Measurements from ENCODE around the gene TXN2.

TXN2 gene

DNA sequence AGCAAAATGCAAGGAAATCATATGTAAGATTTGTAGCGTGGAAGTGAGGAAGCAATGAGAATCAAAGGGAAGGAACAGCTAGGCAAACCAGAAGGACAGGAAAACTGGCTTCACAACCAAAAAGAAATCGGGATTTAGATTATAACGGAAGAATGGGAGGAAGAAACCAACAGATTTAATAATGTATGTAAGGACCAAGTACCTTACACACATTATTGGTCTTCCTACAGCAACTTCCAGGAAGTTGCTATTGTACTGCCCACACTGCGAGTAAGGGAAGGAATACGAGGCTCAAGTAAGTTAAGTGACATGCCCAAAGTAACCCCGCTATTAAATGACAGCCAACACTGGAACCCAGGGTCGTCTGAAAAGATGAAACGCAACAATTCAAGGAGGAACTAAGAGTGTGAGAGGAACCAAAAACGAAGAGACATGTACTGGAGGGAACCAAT is 473 bp downstream of the TXN2 start:
- no peak for DNase-seq (ENCODE audit: low read depth)
- peak overlapping the region; percentile 79 for H3K4me3 ChIP-seq (ENCODE audit: low read depth, low read length)
- TF ChIP-seq, protein P1, sequence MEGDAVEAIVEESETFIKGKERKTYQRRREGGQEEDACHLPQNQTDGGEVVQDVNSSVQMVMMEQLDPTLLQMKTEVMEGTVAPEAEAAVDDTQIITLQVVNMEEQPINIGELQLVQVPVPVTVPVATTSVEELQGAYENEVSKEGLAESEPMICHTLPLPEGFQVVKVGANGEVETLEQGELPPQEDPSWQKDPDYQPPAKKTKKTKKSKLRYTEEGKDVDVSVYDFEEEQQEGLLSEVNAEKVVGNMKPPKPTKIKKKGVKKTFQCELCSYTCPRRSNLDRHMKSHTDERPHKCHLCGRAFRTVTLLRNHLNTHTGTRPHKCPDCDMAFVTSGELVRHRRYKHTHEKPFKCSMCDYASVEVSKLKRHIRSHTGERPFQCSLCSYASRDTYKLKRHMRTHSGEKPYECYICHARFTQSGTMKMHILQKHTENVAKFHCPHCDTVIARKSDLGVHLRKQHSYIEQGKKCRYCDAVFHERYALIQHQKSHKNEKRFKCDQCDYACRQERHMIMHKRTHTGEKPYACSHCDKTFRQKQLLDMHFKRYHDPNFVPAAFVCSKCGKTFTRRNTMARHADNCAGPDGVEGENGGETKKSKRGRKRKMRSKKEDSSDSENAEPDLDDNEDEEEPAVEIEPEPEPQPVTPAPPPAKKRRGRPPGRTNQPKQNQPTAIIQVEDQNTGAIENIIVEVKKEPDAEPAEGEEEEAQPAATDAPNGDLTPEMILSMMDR (IDR thresholded peaks at IDR 0.05; ENCODE audit: control insufficient read depth, extremely low read depth, insufficient read depth) = no peak

DNA sequence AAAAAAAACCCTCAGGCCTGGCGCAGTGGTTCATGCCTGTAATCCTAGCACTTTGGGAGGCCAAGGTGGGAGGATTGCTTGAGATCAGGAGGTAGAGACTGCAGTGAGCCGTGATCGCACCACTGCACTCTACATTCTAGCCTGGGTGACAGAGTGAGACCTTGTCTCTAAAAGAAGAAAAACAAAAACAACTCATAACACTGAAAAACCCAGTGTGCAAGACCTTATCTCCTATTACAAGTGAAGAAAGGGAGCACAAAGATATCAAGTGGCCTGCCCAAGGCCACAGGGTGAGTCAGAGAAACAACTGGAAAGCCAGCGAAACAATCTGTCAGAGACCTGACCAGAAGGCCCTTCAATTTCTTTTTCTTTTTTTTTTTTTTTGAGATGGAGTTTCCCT is 2.5 kb downstream of the TXN2 start:
- no peak overlapping the region for H3K4me3 ChIP-seq (ENCODE audit: low read depth, low read length)

DNA sequence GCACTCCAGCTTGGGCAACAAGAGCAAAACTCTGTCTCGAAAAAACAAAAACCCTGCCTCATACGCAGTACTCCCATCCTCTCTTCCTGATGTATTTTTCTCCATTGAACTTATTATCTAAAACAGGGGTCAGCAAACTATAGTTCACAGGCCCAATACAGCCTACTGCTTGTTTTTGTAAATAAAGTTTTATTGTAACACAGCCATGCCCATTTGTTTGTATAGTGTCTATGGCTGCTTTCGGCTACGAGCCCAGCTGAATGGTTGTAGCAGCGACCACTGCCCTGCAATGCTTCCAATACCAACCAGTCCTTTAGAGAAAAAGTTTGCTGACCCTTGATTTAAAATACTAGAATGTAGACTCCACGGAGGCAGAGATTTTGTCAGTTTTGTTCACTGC is 6.1 kb downstream of the TXN2 start:
- H3K4me3 ChIP-seq (ENCODE audit: low read depth, low read length) = no peak overlapping the region
- TF ChIP-seq, protein P1 (IDR thresholded peaks at IDR 0.05; ENCODE audit: control insufficient read depth, extremely low read depth, insufficient read depth) = no peak
- DNase-seq (ENCODE audit: low read depth) = no peak

More for the DNA sequence above, 2.5 kb downstream of the TXN2 start:
- TF ChIP-seq, protein P1 (IDR thresholded peaks at IDR 0.05; ENCODE audit: control insufficient read depth, extremely low read depth, insufficient read depth) = no peak
- DNase-seq (ENCODE audit: low read depth) = no peak

DNA sequence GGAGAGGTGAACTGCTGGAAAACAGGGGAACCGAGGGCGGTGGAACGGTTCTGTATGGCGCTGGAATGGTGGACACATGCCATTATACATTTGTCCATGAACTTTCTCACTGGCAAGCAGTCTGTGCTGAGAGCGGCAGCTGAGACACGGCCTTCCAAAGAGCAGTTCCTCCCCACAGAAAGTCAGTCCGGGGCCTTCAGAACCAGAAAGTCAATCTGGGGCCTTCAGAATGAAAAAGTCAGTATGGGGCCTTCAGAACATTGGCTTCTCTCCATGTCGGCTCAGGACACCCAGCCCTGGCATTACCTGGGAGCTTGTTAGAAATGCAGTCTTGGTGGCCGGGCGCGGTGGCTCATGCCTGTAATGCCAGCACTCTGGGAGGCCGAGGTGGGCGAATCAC is 8.8 kb downstream of the TXN2 start:
- DNase-seq (ENCODE audit: low read depth) = no peak
- TF ChIP-seq, protein P1 (IDR thresholded peaks at IDR 0.05; ENCODE audit: control insufficient read depth, extremely low read depth, insufficient read depth) = no peak

DNA sequence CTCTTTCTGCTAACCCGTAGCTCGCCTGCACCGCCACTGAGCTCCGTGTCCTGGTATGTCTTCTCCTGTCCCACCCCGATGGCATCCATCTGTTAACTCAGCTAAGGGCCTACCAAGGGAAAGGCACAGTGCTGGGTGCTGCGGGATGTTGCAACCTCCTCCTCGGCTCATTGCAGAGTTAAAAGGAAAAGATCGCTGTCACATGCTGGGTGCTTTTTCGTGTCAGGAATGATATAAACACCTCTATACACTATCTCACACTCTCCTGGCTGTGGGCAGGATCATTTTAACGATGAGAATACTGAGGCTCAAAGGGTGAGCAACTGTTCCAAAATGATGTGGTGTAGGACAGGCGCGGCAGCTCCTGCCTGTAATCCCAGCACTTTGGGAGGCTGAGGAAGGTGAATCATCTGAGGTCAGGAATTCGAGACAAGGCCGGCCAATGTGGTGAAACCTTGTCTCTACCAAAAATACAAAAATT is 10.1 kb downstream of the TXN2 start:
- TF ChIP-seq, protein P1 (IDR thresholded peaks at IDR 0.05; ENCODE audit: control insufficient read depth, extremely low read depth, insufficient read depth) = no peak
- no peak overlapping the region for H3K4me3 ChIP-seq (ENCODE audit: low read depth, low read length)
- DNase-seq (ENCODE audit: low read depth) = no peak

More for the DNA sequence above, 8.8 kb downstream of the TXN2 start:
- no peak overlapping the region for H3K4me3 ChIP-seq (ENCODE audit: low read depth, low read length)

DNA sequence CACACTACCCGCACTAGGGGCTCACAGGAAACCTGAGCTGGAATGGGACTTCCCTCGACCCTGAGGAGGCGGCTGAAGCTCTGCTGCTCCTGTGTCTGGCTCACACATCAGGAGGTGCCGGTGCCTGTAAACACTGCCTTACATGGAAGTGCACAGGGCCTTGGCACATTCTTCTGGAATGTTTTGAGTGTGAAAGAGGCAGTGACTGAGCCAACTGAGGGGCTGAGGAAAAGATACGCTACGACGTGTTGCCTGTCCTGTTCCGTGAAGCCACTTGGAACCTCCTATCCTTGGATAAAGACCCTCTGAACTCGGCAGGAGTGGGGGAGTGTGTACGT is 10.5 kb downstream of the TXN2 start:
- TF ChIP-seq, protein P1 (IDR thresholded peaks at IDR 0.05; ENCODE audit: control insufficient read depth, extremely low read depth, insufficient read depth) = no peak
- DNase-seq (ENCODE audit: low read depth) = no peak
- H3K4me3 ChIP-seq (ENCODE audit: low read depth, low read length) = no peak overlapping the region

Data from LNCaP clone FGC (cell line).